NCI-H2196 (cell line): ENCODE results near the gene ZNF835.
"Not testable (repeated sequence)": the region's sequence is repeated elsewhere in the genome, so short reads cannot be mapped to it uniquely, and the experiment has no call there.

ENCODE experiments used
- DNase-seq: peaks from one replicate; lab custom pipeline; 2025; ENCODE audit not compliant: unreplicated experiment; lab: John Stamatoyannopoulos, UW

Gene ZNF835

GRCh38 chr19:56671613-56671994 lies at the start of gene ZNF835:
TSS of gene ZNF835 (minus strand) at chr19:56671757. CDS start at chr19:56665198, 6,559 bp downstream.
- DNase-seq: no peak

GRCh38 chr19:56720281-56720680 lies 48.7 kb upstream of the ZNF835 start:
- no peak for DNase-seq

GRCh38 chr19:56718231-56718630 lies 46.7 kb upstream of the ZNF835 start:
- no peak for DNase-seq

GRCh38 chr19:56712611-56713276 lies 41.2 kb upstream of the ZNF835 start:
- DNase-seq: no peak

DNA sequence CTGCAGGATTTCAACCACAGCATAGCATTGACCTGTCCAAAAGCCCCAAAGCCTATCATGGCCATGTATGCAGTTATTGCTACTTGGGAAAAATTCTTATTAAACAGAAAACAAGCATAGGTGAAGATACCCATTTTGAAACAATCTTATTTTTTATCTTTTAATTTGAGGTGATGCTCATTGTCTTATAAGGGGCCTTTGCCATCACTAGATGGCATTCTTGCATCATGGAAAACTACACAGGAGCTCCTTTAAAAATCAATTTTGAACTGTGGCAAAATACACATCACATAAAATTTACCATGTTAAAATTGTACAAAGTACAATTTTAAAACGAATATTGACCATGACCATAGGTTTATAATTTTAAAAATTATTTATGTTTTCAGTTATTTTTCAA lies 38.9 kb upstream of the ZNF835 start:
- DNase-seq: no peak

DNA sequence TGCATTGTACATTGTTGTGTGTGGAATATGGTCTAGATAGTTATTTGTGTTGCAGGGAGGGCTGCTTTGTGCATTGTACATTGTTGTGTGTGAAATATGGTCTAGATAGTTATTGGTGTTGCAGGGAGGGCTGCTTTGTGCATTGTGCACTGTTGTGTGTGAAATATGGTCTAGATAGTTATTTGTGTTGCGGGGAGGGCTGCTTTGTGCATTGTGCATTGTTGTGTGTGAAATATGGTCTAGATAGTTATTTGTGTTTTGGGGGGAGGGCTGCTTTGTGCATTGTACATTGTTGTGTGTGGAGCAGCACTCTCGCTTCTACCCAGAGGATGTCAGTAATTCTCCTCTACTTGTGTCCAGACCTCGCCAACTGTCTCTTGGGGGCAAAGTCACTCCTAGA lies 36.3 kb upstream of the ZNF835 start:
- no peak for DNase-seq

DNA sequence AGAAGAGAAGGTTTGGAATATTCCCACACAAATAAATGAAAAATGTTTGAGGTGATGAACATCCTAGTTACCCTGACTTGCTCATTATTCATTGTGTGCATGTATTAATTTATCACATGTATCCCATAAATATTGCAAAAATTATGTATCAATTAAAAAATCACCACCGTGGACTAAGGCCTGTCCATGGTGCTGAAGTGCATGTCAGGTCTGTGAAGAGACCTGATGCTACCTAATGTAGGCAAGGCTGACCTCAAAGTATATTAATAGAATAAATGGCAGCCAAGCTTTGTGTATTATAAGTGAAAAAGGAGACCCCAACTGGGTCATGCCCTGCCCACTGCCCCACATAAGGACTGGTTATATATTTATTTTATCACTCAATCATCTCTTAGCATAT lies 34.4 kb upstream of the ZNF835 start:
- no peak for DNase-seq

- DNase-seq: no peak
These were observed 30.3 kb upstream of the ZNF835 start for GRCh38 chr19:56701895-56702294.

GRCh38 chr19:56699552-56699951 lies 28.0 kb upstream of the ZNF835 start:
- DNase-seq: no peak

- no peak for DNase-seq
These were observed 20.8 kb upstream of the ZNF835 start for GRCh38 chr19:56692206-56692895.

DNA sequence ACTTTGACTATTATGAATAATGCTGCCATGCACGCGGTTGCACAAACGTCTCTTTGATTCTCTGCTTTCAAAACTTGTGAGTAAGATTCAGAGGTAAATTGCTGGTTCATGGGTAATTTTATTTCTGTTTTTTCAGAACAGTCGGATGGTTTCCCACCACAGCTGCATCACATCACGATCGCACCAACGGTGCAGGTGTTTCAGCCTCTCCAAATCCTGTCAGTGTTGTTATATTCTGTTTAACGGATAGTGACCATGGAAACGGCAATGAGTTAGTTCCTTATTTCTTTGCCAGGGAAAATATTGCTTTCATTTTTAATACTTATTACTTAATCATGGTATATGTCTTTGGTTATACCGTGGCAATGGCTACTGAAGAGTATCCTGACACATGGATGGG lies 19.1 kb upstream of the ZNF835 start:
- no peak for DNase-seq

GRCh38 chr19:56689198-56689597 lies 17.6 kb upstream of the ZNF835 start:
- DNase-seq: no peak

DNA sequence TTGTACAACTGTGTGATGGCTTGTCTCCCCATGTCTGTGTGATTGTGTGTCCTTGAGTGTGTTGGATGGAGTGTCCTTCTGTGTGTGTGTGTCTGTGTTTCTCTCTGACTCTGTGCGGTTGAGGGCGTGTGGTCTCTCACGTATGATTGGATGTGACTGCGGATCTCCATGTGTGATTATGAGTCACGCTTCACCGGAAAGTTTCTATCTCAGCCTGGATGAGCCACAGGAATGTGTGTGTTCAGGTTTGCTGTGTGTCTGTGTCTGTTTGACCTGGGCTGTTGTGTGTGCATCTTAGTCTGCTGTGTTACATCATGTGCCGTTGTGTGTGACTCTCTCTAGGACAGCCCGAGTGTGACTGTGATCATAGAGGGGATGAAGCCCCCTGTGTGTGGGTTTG lies 15.5 kb upstream of the ZNF835 start:
- no peak for DNase-seq

DNA sequence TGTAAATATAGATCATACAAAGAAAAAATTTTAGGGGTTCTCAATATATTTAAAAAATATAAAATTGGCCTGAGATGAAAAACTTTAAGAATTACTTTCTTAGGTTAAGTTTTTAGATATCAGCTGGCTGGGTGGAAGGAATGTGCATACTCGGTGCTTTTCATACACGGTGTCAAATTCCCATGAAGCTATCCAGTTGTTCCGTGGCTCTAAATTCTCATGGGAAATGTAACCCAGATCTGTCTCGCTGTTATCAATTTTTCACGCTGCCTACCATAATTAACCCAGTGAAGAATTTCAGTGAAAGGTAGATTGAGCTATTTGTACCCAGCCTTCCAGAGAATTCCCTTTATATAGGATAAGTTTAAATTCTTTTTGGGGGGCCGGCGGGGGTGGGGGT lies 11.6 kb upstream of the ZNF835 start:
- DNase-seq: no peak

DNA sequence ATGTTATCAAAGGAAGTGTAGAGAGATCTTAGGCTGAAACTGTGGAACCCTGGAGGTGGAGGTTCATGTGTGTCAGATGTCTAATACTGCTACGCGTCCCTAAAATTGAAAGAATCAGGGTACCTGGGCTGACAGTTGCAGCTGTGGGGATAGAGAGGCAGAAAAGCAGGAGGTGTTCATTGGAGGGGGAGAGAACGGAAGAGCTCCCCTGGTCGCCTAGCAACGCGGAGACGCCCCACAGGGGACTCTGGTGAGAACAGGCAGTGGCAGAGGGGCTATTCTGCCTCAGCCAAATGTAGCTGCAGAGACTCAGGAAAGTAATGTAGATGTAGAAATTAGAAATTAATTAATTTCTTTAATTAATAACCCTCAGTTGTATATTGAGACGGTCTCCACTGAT lies 10.1 kb upstream of the ZNF835 start:
- DNase-seq: no peak

DNA sequence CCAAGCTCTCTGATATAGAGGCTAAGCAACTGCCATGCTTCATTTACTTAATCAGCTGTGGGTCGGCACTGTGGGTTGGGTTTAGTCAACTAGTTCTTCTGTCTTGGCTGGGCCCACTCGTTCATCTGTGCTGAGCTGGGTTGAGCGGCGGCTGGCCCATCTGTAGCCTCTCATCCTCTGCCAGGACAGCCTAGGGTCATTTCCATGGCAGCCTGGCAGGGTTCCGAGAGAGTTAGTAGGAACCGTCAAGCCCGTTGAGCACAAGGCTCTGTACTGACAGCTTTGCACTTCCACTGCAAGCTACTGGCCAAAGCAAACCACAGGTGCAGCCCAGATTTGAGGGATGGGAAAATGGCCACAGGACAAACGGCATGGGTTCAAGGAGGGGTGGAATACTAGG lies 6.6 kb upstream of the ZNF835 start:
- DNase-seq: no peak

DNA sequence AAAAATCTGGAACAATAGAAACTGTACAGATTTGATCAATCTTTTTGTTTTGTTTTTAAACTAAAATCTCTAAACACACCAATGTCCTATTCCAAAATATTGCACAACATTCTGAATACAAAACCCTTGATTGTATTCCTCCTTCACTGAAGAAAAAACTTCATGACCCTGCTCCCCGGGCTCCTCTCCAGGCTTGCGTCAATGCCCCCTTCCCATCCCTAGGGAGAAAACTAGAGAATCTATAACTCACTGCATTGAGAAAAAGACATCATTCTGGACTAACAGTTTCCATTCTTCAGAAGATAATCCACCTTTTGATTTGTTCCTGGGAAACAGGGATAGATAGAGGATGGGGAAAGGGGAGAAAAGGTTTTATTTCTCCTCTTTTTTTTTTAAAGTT lies 1.1 kb upstream of the ZNF835 start:
- DNase-seq: not testable (repeated sequence)

DNA sequence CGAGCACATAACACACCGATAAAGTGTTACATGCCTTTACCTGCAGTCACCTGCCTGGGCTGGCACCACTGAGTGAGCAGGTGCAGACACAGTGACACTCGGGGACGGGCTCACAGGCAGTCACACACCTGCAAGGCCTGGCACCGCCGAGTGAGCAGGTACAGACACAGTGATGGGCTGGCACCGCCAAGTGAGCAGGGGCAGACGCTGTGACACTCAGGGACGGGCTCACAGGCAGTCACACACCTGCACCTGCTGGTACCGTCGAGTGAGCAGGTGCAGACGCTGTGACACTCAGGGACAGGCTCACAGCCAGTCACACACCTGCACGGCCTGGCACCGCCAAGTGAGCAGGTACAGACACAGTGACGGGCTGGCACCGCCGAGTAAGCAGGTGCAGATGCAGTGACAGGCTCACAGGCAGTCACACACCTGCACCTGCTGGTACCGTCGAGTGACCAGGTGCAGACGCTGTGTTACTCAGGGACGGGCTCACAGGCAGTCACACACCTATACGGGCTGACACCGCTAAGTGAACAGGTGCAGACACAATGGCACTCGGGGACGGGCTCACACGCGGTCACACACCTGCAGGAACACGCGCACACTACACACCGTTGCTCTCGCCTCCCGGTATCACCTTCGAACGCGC lies 470 bp downstream of the ZNF835 start:
- DNase-seq: no peak

DNA sequence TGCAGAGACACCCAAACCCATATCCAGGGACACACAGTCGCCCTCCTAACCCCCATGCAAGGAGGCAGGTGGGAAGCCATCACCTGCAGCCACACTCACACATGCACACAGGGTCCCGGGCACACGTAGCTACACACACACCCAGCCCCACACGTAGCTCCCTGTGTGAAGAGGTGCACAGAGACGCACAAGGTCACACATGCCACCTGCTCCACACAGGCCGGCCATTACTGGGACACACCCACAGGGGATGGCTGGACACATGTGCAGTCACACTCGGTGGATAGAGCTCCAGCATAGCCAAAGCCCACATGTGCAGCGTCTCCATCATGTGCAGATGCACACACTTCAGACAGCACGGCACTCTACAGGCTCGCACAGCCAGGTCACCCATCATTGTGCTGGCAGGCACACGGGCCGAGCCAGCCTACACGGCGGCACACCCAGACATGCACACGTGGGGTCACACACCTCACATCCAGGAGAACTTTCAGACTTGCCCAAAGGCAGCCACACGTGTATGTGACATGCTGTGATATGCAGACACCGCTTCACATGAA lies 1.1 kb downstream of the ZNF835 start:
- no peak for DNase-seq

DNA sequence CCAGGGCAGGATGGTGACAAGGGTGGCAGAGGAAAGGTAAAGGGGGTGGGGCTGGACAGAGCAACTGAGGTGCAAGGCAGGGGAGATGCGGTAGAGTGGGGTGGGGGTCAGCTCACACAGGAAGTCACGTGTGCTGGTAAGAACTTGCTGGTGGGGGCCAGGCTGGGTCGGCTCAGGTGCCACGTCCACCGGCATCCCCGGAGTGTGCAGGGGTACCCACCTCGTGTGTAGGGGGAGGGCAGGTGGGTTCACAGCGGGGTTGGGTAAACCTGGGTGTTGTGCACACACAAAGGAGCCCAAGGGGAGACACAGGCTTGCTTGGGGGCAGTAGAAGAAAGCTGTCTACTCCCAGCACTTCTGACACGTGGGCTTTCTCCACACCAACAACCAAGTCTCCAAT lies 2.9 kb downstream of the ZNF835 start:
- no peak for DNase-seq

DNA sequence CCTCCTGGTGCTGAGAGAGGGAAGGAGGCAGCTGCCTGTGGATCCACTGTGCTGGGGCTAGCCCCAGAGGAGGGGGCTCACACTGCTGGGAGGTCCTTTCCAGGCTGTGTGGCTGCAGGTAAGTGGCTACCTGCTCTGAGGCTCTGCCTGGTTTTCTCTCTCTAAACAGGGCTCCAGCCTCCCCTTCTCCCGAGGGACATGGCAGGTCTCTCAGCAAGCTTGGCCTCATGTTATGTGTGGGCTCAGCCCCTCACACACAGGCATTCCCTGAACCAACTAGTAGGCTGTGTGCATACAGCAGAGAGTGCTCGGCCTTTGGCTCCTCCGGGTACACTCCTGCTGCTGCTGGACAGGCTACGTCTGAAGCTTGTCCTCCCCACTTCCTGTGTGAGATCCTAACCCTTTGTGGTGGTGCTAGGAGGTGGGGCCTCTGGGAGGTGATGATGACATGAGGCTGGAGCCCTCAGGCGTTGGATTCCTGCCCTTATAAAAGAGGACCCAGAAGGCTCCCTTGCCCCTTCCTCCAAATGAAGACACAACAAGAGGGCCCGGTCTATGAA lies 4.2 kb downstream of the ZNF835 start:
- no peak for DNase-seq

- DNase-seq: no peak
These were observed 7.0 kb downstream of the ZNF835 start for GRCh38 chr19:56664511-56664910.
